Measurements from ENCODE around the gene STK40. TPM values are rescaled to one million over a fixed set of nuclear protein-coding genes. Genes with fewer than 3 reads are reported as not detected.

The STK40 gene
- total RNA-seq, 1 experiment from 2014 or later, result 14.4 TPM

DNA sequence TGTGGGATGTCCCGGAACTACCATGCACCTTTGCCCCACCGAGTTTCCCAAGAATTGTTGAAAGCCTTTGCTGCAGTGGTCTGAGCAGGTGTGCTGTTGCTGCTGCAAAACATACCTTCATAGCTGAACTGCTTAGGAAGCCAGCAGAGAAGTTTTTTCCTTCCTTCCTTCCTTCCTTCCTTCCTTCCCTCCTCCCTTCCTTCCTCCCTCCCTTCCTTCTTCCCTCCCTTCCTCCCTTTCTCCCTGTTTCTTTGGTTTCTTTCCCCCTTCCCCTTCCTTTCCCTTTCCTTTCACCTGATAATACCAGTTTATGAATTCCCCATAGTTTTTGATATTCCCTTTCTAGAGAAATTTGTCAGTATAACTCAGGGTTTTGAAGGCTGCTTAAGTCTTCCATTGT is 90.3 kb downstream of the STK40 start:
- Histone ChIP-seq H3K9me2 (replicated peaks; ENCODE audit: low read length) (no peaks in the 10 kb centered on the region), H2AFZ (ENCODE audit: low read length) (no peak overlapping the region), H3K4me2 (ENCODE audit: low read length) (no peak overlapping the region), H3K9ac (ENCODE audit: low read length) (no peak overlapping the region), H3K27me3 (ENCODE audit: low read length) (no peaks in the 10 kb centered on the region), H3K36me3 (ENCODE audit: low read depth, low read length) (peaks cover 54% of the 10 kb centered on the region), H4K20me1 (ENCODE audit: low read length) (0 out of 2 replicates have a peak, but pooled peaks cover 2% of the 10 kb centered on the region), H3K4me1 (ENCODE audit: insufficient read depth, low read length) (peaks cover 16% of the 10 kb centered on the region), H3F3A (ENCODE audit: low read length, unreplicated experiment) (peaks cover 3% of the 10 kb centered on the region), H3K79me2 (ENCODE audit: low read length) (no peaks in the 10 kb centered on the region), H3K27ac (ENCODE audit: low read length) (no peak overlapping the region), H3K4me3 (ENCODE audit: low read length) (no peak overlapping the region), H3K9me3 (ENCODE audit: low read length) (no peaks in the 10 kb centered on the region)
- DNase-seq (no peak), ATAC-seq (no peak)
- CTCF ChIA-PET, result no interaction called here
- intact Hi-C loops (cut with micrococcal nuclease), result no loop called here
- TF ChIP-seq EZH2phosphoT487 (IDR thresholded peaks at IDR 0.05; ENCODE audit: borderline replicate concordance, low read length) (no peak), EZH2 (IDR thresholded peaks at IDR 0.05; ENCODE audit: low read length, unreplicated experiment) (no peak)
- TF ChIP-seq, protein P1, sequence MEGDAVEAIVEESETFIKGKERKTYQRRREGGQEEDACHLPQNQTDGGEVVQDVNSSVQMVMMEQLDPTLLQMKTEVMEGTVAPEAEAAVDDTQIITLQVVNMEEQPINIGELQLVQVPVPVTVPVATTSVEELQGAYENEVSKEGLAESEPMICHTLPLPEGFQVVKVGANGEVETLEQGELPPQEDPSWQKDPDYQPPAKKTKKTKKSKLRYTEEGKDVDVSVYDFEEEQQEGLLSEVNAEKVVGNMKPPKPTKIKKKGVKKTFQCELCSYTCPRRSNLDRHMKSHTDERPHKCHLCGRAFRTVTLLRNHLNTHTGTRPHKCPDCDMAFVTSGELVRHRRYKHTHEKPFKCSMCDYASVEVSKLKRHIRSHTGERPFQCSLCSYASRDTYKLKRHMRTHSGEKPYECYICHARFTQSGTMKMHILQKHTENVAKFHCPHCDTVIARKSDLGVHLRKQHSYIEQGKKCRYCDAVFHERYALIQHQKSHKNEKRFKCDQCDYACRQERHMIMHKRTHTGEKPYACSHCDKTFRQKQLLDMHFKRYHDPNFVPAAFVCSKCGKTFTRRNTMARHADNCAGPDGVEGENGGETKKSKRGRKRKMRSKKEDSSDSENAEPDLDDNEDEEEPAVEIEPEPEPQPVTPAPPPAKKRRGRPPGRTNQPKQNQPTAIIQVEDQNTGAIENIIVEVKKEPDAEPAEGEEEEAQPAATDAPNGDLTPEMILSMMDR (conservative IDR thresholded peaks at IDR 0.05; ENCODE audit: low read depth, low read length), result no peak
- POLR2A ChIA-PET (ENCODE audit: unreplicated experiment), result no interaction called here
- BruUV-seq (replicated peaks), result no TSS peak

Other genes starting within 250 kb of the STK40 start
- 119 and 236 TPM in 2 replicates for gene TRAPPC3, start 236.4 kb downstream of the STK40 start, total RNA-seq (2014; rRNA removed)
- 113 and 160 TPM in 2 replicates for gene MAP7D1, start 229.8 kb downstream of the STK40 start, total RNA-seq (2014; rRNA removed)
- 55.7 and 67.0 TPM in 2 replicates for gene THRAP3, start 161.5 kb downstream of the STK40 start, total RNA-seq (2014; rRNA removed)
- 11.3 and 16.4 TPM in 2 replicates for gene SH3D21, start 79.6 kb downstream of the STK40 start, total RNA-seq (2014; rRNA removed)
- 89.1 and 104 TPM in 2 replicates for gene EVA1B, start 62.3 kb downstream of the STK40 start, total RNA-seq (2014; rRNA removed)
- gene LSM10, start 12.0 kb upstream of the STK40 start, total RNA-seq (2014; rRNA removed), result 19.2 and 35.2 TPM in 2 replicates
- 3.8 and 7.3 TPM in 2 replicates for gene OSCP1, start 64.5 kb upstream of the STK40 start, total RNA-seq (2014; rRNA removed)
- 164 and 213 TPM in 2 replicates for gene MRPS15, start 78.5 kb upstream of the STK40 start, total RNA-seq (2014; rRNA removed)
- gene CSF3R, start 97.0 kb upstream of the STK40 start, total RNA-seq (2014; rRNA removed), result not detected in 2 replicates

All from PC-3 (cell line).